Measurements from ENCODE around the gene CPAMD8.

DNA sequence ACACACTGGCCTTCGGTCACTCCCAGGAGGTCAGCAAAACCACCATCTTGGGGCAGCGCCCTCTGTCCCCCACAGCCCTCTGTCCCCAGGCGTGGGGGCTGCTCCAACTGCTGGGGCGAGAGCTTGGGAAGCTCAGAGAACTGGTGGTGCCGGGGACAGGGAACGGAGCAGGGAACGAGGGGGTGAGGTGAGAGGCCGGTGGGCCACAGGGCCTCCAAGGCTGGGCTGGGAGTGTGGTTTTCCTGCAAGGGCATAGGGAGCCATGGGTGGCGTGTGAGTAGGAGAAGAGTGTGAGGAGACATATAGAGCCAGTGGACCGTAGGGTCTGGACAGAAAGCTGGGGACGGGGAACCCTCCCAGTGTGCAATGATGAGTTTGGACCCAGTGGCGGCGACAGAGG, 103.7 kb downstream of the CPAMD8 start:
- TF ChIP-seq POLR2AphosphoS5 (IDR thresholded peaks at IDR 0.05; ENCODE audit: low read length) (no peak), CEBPB (IDR thresholded peaks at IDR 0.05; ENCODE audit: borderline replicate concordance in 1 of 2, low read depth in 2 of 2, low read length in 2 of 2) (no peak), ESRRA (IDR thresholded peaks at IDR 0.05; ENCODE audit: low read length) (no peak), SMAD5 (IDR thresholded peaks at IDR 0.05; ENCODE audit: low read depth) (no peak), TAF1 (IDR thresholded peaks at IDR 0.05; ENCODE audit: borderline replicate concordance, low read depth, low read length) (no peak), JUND (IDR thresholded peaks at IDR 0.05; ENCODE audit: low read depth, low read length) (no peak), CBFB (IDR thresholded peaks at IDR 0.05; ENCODE audit: low read depth) (no peak), SMC3 (IDR thresholded peaks at IDR 0.05; ENCODE audit: borderline replicate concordance, low read length) (no peak), ETV6 (conservative IDR thresholded peaks at IDR 0.05 in 1 of 2, IDR thresholded peaks at IDR 0.05 in 1 of 2; ENCODE audit: borderline replicate concordance in 1 of 2, low read depth in 1 of 2) (no peak), POLR2A (IDR thresholded peaks at IDR 0.05; ENCODE audit: low read depth, low read length) (no peak), EZH2 (IDR thresholded peaks at IDR 0.05; ENCODE audit: borderline replicate concordance, control insufficient read depth, low read depth, low read length) (no peak)
- TF ChIP-seq, protein P1, sequence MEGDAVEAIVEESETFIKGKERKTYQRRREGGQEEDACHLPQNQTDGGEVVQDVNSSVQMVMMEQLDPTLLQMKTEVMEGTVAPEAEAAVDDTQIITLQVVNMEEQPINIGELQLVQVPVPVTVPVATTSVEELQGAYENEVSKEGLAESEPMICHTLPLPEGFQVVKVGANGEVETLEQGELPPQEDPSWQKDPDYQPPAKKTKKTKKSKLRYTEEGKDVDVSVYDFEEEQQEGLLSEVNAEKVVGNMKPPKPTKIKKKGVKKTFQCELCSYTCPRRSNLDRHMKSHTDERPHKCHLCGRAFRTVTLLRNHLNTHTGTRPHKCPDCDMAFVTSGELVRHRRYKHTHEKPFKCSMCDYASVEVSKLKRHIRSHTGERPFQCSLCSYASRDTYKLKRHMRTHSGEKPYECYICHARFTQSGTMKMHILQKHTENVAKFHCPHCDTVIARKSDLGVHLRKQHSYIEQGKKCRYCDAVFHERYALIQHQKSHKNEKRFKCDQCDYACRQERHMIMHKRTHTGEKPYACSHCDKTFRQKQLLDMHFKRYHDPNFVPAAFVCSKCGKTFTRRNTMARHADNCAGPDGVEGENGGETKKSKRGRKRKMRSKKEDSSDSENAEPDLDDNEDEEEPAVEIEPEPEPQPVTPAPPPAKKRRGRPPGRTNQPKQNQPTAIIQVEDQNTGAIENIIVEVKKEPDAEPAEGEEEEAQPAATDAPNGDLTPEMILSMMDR (IDR thresholded peaks at IDR 0.05 in 2 of 3, conservative IDR thresholded peaks at IDR 0.05 in 1 of 3; ENCODE audit: control insufficient read depth in 2 of 3, extremely low read depth in 1 of 3, insufficient read depth in 1 of 3, low read depth in 3 of 3, low read length in 3 of 3) = no peak
- TF ChIP-seq, protein P2, sequence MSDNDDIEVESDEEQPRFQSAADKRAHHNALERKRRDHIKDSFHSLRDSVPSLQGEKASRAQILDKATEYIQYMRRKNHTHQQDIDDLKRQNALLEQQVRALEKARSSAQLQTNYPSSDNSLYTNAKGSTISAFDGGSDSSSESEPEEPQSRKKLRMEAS (IDR thresholded peaks at IDR 0.05; ENCODE audit: low read depth, low read length) = no peak
- TF ChIP-seq, protein P3, sequence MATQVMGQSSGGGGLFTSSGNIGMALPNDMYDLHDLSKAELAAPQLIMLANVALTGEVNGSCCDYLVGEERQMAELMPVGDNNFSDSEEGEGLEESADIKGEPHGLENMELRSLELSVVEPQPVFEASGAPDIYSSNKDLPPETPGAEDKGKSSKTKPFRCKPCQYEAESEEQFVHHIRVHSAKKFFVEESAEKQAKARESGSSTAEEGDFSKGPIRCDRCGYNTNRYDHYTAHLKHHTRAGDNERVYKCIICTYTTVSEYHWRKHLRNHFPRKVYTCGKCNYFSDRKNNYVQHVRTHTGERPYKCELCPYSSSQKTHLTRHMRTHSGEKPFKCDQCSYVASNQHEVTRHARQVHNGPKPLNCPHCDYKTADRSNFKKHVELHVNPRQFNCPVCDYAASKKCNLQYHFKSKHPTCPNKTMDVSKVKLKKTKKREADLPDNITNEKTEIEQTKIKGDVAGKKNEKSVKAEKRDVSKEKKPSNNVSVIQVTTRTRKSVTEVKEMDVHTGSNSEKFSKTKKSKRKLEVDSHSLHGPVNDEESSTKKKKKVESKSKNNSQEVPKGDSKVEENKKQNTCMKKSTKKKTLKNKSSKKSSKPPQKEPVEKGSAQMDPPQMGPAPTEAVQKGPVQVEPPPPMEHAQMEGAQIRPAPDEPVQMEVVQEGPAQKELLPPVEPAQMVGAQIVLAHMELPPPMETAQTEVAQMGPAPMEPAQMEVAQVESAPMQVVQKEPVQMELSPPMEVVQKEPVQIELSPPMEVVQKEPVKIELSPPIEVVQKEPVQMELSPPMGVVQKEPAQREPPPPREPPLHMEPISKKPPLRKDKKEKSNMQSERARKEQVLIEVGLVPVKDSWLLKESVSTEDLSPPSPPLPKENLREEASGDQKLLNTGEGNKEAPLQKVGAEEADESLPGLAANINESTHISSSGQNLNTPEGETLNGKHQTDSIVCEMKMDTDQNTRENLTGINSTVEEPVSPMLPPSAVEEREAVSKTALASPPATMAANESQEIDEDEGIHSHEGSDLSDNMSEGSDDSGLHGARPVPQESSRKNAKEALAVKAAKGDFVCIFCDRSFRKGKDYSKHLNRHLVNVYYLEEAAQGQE (IDR thresholded peaks at IDR 0.05; ENCODE audit: low read depth, low read length) = no peak

All from GM12878 (cell line).